ENCODE results near the gene CEACAM1. TPM values are rescaled to one million over a fixed set of nuclear protein-coding genes. Genes with fewer than 3 reads are reported as not detected.
"Not testable (repeated sequence)": the region's sequence is repeated elsewhere in the genome, so short reads cannot be mapped to it uniquely, and the experiment has no call there.

The CEACAM1 gene
- total and polyA plus RNA-seq, 3 donors from 2014 or later = 6.8 to 13.7 (median 12.7) TPM

- Histone ChIP-seq H3K27me3 (no peaks in the 10 kb centered on the region), H3K27ac (peak overlapping the region; percentile 4 to 55), H3K4me1 (peaks cover 8% of the 10 kb centered on the region), H3K9me3 (no peaks in the 10 kb centered on the region), H3K4me3 (no peak overlapping the region), H3K36me3 (ENCODE audit: low read depth, missing control alignments) (no peaks in the 10 kb centered on the region)
- WGBS, 2 donors = 51 to 54% methylated on average over 3 of the region's 3 CpGs
- TF ChIP-seq CTCF (IDR thresholded peaks at IDR 0.05) = no peak
- TF ChIP-seq POLR2A (IDR thresholded peaks at IDR 0.05) = no peak
- intact Hi-C loops (cut with DNase I; ENCODE audit: low total_unique reads) = no loop called here
- peak; percentile 41 for DNase-seq
These were observed 41.1 kb downstream of the CEACAM1 start for GRCh38 chr19:42487032-42487797.

GRCh38 chr19:42485036-42485435 is 43.2 kb downstream of the CEACAM1 start:
- intact Hi-C loops (cut with DNase I; ENCODE audit: low total_unique reads); H3K27me3 ChIP-seq; H3K27ac ChIP-seq; H3K4me3 ChIP-seq; H3K9me3 ChIP-seq; DNase-seq; H3K36me3 ChIP-seq (ENCODE audit: low read depth, missing control alignments): not testable (repeated sequence)
- peaks cover 12% of the 10 kb centered on the region for H3K4me1 ChIP-seq
- WGBS, 2 donors = 85 to 90% methylated on average over 4 of the region's 4 CpGs

- H3K27ac ChIP-seq = no peak overlapping the region
- no peak overlapping the region for H3K4me3 ChIP-seq
- peaks cover 8% of the 10 kb centered on the region for H3K4me1 ChIP-seq
- H3K27me3 ChIP-seq = no peaks in the 10 kb centered on the region
- TF ChIP-seq POLR2A (IDR thresholded peaks at IDR 0.05) (no peak), CTCF (IDR thresholded peaks at IDR 0.05) (no peak)
- WGBS, 2 donors = 49 to 51% methylated on average over 7 of the region's 7 CpGs
- H3K9me3 ChIP-seq = no peaks in the 10 kb centered on the region
- no peak for DNase-seq
- no peaks in the 10 kb centered on the region for H3K36me3 ChIP-seq (ENCODE audit: low read depth, missing control alignments)
- intact Hi-C loops (cut with DNase I; ENCODE audit: low total_unique reads) = no loop called here
These were observed 47.8 kb downstream of the CEACAM1 start for GRCh38 chr19:42480335-42481095.

- Histone ChIP-seq H3K9me3 (no peaks in the 10 kb centered on the region), H3K27me3 (no peaks in the 10 kb centered on the region), H3K4me3 (no peak overlapping the region), H3K4me1 (peaks cover 8% of the 10 kb centered on the region), H3K27ac (no peak overlapping the region), H3K36me3 (ENCODE audit: low read depth, missing control alignments) (no peaks in the 10 kb centered on the region)
- no peak for DNase-seq
- TF ChIP-seq POLR2A (IDR thresholded peaks at IDR 0.05) = no peak
- no peak for TF ChIP-seq CTCF (IDR thresholded peaks at IDR 0.05)
- intact Hi-C loops (cut with DNase I; ENCODE audit: low total_unique reads) = no loop called here
- 94 to 96% methylated on average over 9 of the region's 9 CpGs for WGBS, 2 donors
These were observed 48.5 kb downstream of the CEACAM1 start for GRCh38 chr19:42479736-42480135.

GRCh38 chr19:42478765-42479311 is 49.4 kb downstream of the CEACAM1 start:
- Histone ChIP-seq H3K4me3 (no peak overlapping the region), H3K36me3 (ENCODE audit: low read depth, missing control alignments) (no peaks in the 10 kb centered on the region), H3K27ac (no peak overlapping the region), H3K27me3 (no peaks in the 10 kb centered on the region), H3K9me3 (no peaks in the 10 kb centered on the region), H3K4me1 (peaks cover 8% of the 10 kb centered on the region)
- intact Hi-C loops (cut with DNase I; ENCODE audit: low total_unique reads) = no loop called here
- no peak for TF ChIP-seq CTCF (IDR thresholded peaks at IDR 0.05)
- no peak for TF ChIP-seq POLR2A (IDR thresholded peaks at IDR 0.05)
- no peak for DNase-seq
- WGBS, 2 donors = 96 to 100% methylated on average over 2 of the region's 2 CpGs
